IMR-90 (cell line): ENCODE data around the gene CHRNG. TPM values are rescaled to one million over a fixed set of nuclear protein-coding genes. Genes with fewer than 3 reads are reported as not detected.

Experiments
- ATAC-seq: fragments of 200-7000 bp; cut with Tn5 transposase; 2 replicates; pipeline ENCODE4 v1.9.1; 2020; ENCODE audit warnings: low read depth, mild to moderate bottlenecking, moderate library complexity
- BruUV-seq: library from RNA; stranded (reverse); fragments of 400-500 nt; replicated peaks from 2 replicates; lab custom pipeline; 2021; lab: Mats Ljungman, UMichigan
- CTCF ChIA-PET: fragments of 300-600 bp; formaldehyde crosslinking; extraction: SDS; loops from one replicate; lab custom pipeline; 2021; ENCODE audit warnings: antibody characterized with exemption; lab: Yijun Ruan, JAX
- POLR2A ChIA-PET: fragments of 300-600 bp; sonication (Branson Sonifier 250); formaldehyde crosslinking; loops from one replicate; lab custom pipeline; 2022; ENCODE audit warnings: antibody characterized with exemption; ENCODE audit not compliant: unreplicated experiment; lab: Charles Lee
- DNase-seq: peaks from one replicate; pipeline ENCODE4 v3.0.0; 2013
- H2AFZ ChIP-seq: replicated peaks from 2 replicates; pipeline ENCODE3; 2013; ENCODE audit warnings: low read length, mild to moderate bottlenecking; ENCODE audit not compliant: poor library complexity
- H2AK5ac ChIP-seq: 2 replicates; pipeline ENCODE4 v1.6.1; 2013; ENCODE audit warnings: low read depth, low read length, inconsistent platforms
- H2AK9ac ChIP-seq: replicated peaks from 2 replicates; pipeline ENCODE3; 2013; ENCODE audit warnings: mild to moderate bottlenecking, low read depth, low read length, moderate library complexity; ENCODE audit not compliant: poor library complexity
- H2BK120ac ChIP-seq: 2 replicates; pipeline ENCODE4 v1.6.1; 2013; ENCODE audit warnings: low read depth, low read length, inconsistent platforms
- H2BK15ac ChIP-seq: 3 replicates; pipeline ENCODE4 v1.6.1; 2013; ENCODE audit warnings: low read depth, low read length, inconsistent platforms
- H2BK20ac ChIP-seq: 2 replicates; pipeline ENCODE4 v1.6.1; 2013; ENCODE audit warnings: low read depth, mild to moderate bottlenecking, inconsistent platforms, low read length, moderate library complexity
- H2BK5ac ChIP-seq: 2 replicates; pipeline ENCODE4 v1.6.1; 2013; ENCODE audit warnings: mild to moderate bottlenecking, low read depth, low read length, inconsistent platforms; ENCODE audit not compliant: poor library complexity, severe bottlenecking
- H3K14ac ChIP-seq: replicated peaks from 2 replicates; pipeline ENCODE4 v1.6.1; 2013; ENCODE audit warnings: low read depth, low read length, inconsistent platforms
- H3K18ac ChIP-seq: 2 replicates; pipeline ENCODE4 v1.6.1; 2013; ENCODE audit warnings: low read depth, low read length, control low read depth
- H3K23ac ChIP-seq: 2 replicates; pipeline ENCODE4 v1.6.1; 2013; ENCODE audit warnings: low read depth, low read length, inconsistent platforms
- H3K27ac ChIP-seq: 2 replicates; pipeline ENCODE4 v1.5.1; 2013; ENCODE audit warnings: mild to moderate bottlenecking, control low read depth, low read length; ENCODE audit not compliant: insufficient read depth
- H3K27me3 ChIP-seq: 2 replicates; pipeline ENCODE4 v1.6.1; 2013; ENCODE audit warnings: low read length; ENCODE audit not compliant: control insufficient read depth, insufficient read depth
- H3K36me3 ChIP-seq: 2 replicates; pipeline ENCODE4 v1.6.1; 2013; ENCODE audit warnings: low read length, mixed read lengths; ENCODE audit not compliant: control insufficient read depth, insufficient read depth
- H3K4ac ChIP-seq: 2 replicates; pipeline ENCODE4 v1.6.1; 2013; ENCODE audit warnings: low read depth, low read length, inconsistent platforms
- H3K4me1 ChIP-seq: 2 replicates; pipeline ENCODE4 v1.6.1; 2013; ENCODE audit warnings: low read length, mixed read lengths; ENCODE audit not compliant: control insufficient read depth, insufficient read depth
- H3K4me2 ChIP-seq: 2 replicates; pipeline ENCODE4 v1.6.1; 2013; ENCODE audit warnings: low read depth, mild to moderate bottlenecking, control low read depth, low read length, moderate library complexity
- H3K4me3 ChIP-seq: 2 replicates; pipeline ENCODE4 v1.5.1; 2013; ENCODE audit warnings: low read depth, mild to moderate bottlenecking, control low read depth, low read length, moderate library complexity; ENCODE audit not compliant: insufficient read depth
- H3K56ac ChIP-seq: 2 replicates; pipeline ENCODE4 v1.6.1; 2013; ENCODE audit warnings: low read length, inconsistent platforms; ENCODE audit not compliant: insufficient read depth; ENCODE audit errors: extremely low read depth
- H3K79me1 ChIP-seq, 2 experiments: 2 replicates each; pipeline ENCODE4 v1.6.1; 2013; ENCODE audit warnings: low read length in 2 of 2, inconsistent platforms in 1 of 2, low read depth in 1 of 2
- H3K9ac ChIP-seq: 2 replicates; pipeline ENCODE4 v1.6.1; 2013; ENCODE audit warnings: low read depth, low read length, control low read depth
- H3K9me1 ChIP-seq: 2 replicates; pipeline ENCODE4 v1.6.1; 2013; ENCODE audit warnings: low read length, inconsistent platforms; ENCODE audit not compliant: insufficient read depth
- H3K9me3 ChIP-seq: 2 replicates; pipeline ENCODE4 v1.6.1; 2013; ENCODE audit warnings: low read length; ENCODE audit not compliant: control insufficient read depth, insufficient read depth
- H4K20me1 ChIP-seq: 2 replicates; pipeline ENCODE4 v1.6.1; 2013; ENCODE audit warnings: low read length, inconsistent platforms; ENCODE audit not compliant: insufficient read depth
- H4K5ac ChIP-seq: 2 replicates; pipeline ENCODE4 v1.6.1; 2013; ENCODE audit warnings: mild to moderate bottlenecking, low read depth, low read length, control low read depth
- H4K8ac ChIP-seq, 2 experiments: 2 replicates each; pipeline ENCODE4 v1.6.1; 2013; ENCODE audit warnings: low read depth in 2 of 2, low read length in 2 of 2, control low read depth in 1 of 2, inconsistent platforms in 1 of 2
- H4K91ac ChIP-seq: 2 replicates; pipeline ENCODE4 v1.6.1; 2013; ENCODE audit warnings: low read depth, low read length, inconsistent platforms; ENCODE audit not compliant: insufficient read depth
- MAZ ChIP-seq: IDR thresholded peaks from 2 replicates; pipeline ENCODE4 v1.6.1; 2012; ENCODE audit warnings: low read depth, mild to moderate bottlenecking, low read length, improper control_type of control experiment, moderate library complexity, borderline replicate concordance
- RCOR1 ChIP-seq: IDR thresholded peaks from 2 replicates; pipeline ENCODE4 v1.6.1; 2012; ENCODE audit warnings: mild to moderate bottlenecking, low read length, improper control_type of control experiment; ENCODE audit not compliant: insufficient replicate concordance
- SMC3 ChIP-seq: fragments of 150-350 bp; IDR thresholded peaks from 2 replicates; pipeline ENCODE4 v1.6.1; 2016; ENCODE audit warnings: low read depth, mild to moderate bottlenecking, antibody characterized with exemption, low read length, moderate library complexity
- WGBS, 2 experiments: methylation state at CpG; one replicate each; pipeline versions ENCODE4 v1.1.5 to v1.1.7; 2013; ENCODE audit warnings: missing lambda C conversion rate in 2 of 2; ENCODE audit not compliant: insufficient read length in 1 of 2; ENCODE audit errors: extremely low coverage in 2 of 2; 5-methylcytosine and 5-hydroxymethylcytosine counted together
- dilution Hi-C: fragments of 300-500 bp; cut with HindIII; formaldehyde crosslinking; loops from one replicate; pipeline ENCODE4 v1.14.3; 2018; ENCODE audit warnings: low sequenced_read_pairs; ENCODE audit not compliant: unreplicated experiment
- in situ Hi-C: fragments of 300-500 bp; cut with MboI; formaldehyde crosslinking; loops from 3 replicates; pipeline ENCODE4 v1.14.3; 2019; ENCODE audit warnings: low sequenced_read_pairs, inconsistent platforms, mixed read lengths
- intact Hi-C: fragments of 100-400 bp; cut with micrococcal nuclease; formaldehyde crosslinking; loops from 2 replicates; pipeline ENCODE4 v1.10.0; 2022
- polyA plus RNA-seq, 3 experiments: library from polyadenylated mRNA; depleted of rRNA; stranded (reverse); fragments of >200 nt; gene quantifications; 2 replicates each; pipeline ENCODE4 v1.2.3, GENCODE V29; 2012; ENCODE audit warnings: low replicate concordance in 1 of 3
- total RNA-seq: library from RNA; depleted of rRNA; stranded (reverse); fragments of >200 nt; gene quantifications from 2 replicates; pipeline ENCODE4 v1.2.3, GENCODE V29; 2012

The CHRNG gene
- total and polyA plus RNA-seq, 2 of the 4 experiments (the other 2 are of a cell fraction): not detected

DNA sequence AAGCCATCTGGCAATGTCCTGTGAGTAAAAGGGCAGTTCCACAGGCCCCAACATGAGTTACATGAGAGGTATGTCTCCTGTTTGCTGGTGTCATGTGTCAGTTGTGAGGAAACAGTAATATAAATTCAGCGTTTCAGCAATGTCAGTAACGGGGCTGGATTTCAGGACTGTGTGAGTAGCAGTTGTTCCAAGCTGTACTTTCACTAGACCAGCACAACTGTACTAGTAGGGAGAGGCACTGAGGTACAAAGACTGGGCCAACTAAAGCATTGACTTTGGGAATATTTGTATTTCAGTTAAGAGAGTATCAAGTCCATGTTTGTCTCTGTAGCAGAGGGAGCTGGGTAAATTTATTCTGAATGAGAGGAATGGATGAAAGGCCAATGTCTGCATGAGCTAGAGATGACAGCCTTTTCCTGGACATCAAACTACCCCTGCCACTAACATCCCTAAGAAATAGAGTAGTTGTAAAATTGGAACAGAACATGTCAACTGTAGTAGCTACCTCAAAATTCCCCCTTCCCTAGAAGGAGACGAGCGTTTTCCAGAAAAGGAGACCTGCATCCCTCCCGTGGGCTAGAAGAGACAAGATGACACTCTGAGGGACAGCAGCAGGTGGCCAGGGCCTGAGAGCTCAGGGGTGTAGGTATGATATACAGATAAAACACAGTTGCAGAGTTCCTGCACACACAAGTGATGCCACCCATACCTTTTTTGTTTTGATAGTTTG, 35.3 kb downstream of the CHRNG start (continued):
- TF ChIP-seq SMC3 (no peak), RCOR1 (peak; percentile 25)

GRCh38 chr2:232575404-232575746, 35.9 kb downstream of the CHRNG start:
- intact Hi-C loops (no loop called here), dilution Hi-C loops (no loop called here), in situ Hi-C loops (no loop called here)
- Histone ChIP-seq H2AFZ (no peak overlapping the region), H2AK9ac (no peak overlapping the region), H3K56ac (no peak overlapping the region), H3K18ac (no peak overlapping the region), H3K79me1 (peaks cover 0 to 19% of the 10 kb centered on the region in 2 experiments; a peak in 1 of 4 replicates), H3K4me3 (no peak overlapping the region), H4K5ac (no peak overlapping the region), H2BK120ac (no peak overlapping the region), H2AK5ac (no peak overlapping the region), H4K91ac (no peak overlapping the region), H4K20me1 (no peaks in the 10 kb centered on the region), H2BK20ac (no peak overlapping the region), H3K4ac (no peak overlapping the region), H3K14ac (no peak overlapping the region), H3K27ac (no peak overlapping the region), H3K4me1 (peaks cover 6% of the 10 kb centered on the region; the same call in 1 of the 2 replicates), H4K8ac (no peak overlapping the region), H3K36me3 (peaks cover 7% of the 10 kb centered on the region; the same call in 1 of the 2 replicates), H3K4me2 (no peak overlapping the region), H3K9ac (no peak overlapping the region), H2BK15ac (no peak overlapping the region), H3K9me3 (no peaks in the 10 kb centered on the region), H3K9me1 (peaks cover 9% of the 10 kb centered on the region; the same call in 1 of the 2 replicates), H3K23ac (no peak overlapping the region), H2BK5ac (no peak overlapping the region), H3K27me3 (no peaks in the 10 kb centered on the region)
- WGBS, 2 experiments: no CpG with 5 or more reads among the region's 1 CpG
- ATAC-seq (no peak), DNase-seq (no peak)
- no TSS peak for BruUV-seq
- TF ChIP-seq RCOR1 (no peak), MAZ (no peak), SMC3 (no peak)
- ChIA-PET CTCF (no interaction called here), POLR2A (no interaction called here)
